PFSK-1 (cell line): ENCODE data around the gene ERN1.

ENCODE experiments used
- FOXP2 ChIP-seq: optimal IDR thresholded peaks from 2 replicates; pipeline ENCODE3; 2011; ENCODE audit warnings: borderline replicate concordance, control low read depth, inconsistent platforms; ENCODE audit not compliant: insufficient read depth; ENCODE audit errors: extremely low read length, extremely low read depth
- POLR2AphosphoS5 ChIP-seq: IDR thresholded peaks from 2 replicates; pipeline ENCODE4 v1.6.1; 2012; ENCODE audit warnings: low read depth, mild to moderate bottlenecking, control low read depth, low read length, moderate library complexity
- REST ChIP-seq, 2 experiments: IDR thresholded peaks; 2 replicates each; pipeline versions ENCODE4 v1.6.1 to v1.8.0; 2011 to 2012; ENCODE audit warnings: low read depth in 2 of 2, low read length in 2 of 2, control low read depth in 1 of 2, inconsistent platforms in 1 of 2, mild to moderate bottlenecking in 1 of 2, moderate library complexity in 1 of 2; ENCODE audit not compliant: insufficient read depth in 1 of 2
- SIN3A ChIP-seq: IDR thresholded peaks from 2 replicates; pipeline ENCODE4 v1.6.1; 2012; ENCODE audit warnings: mild to moderate bottlenecking, low read length, moderate library complexity, borderline replicate concordance; ENCODE audit not compliant: insufficient read depth
- TAF1 ChIP-seq: IDR thresholded peaks from 2 replicates; pipeline ENCODE4 v1.6.1; 2012; ENCODE audit warnings: low read length, control low read depth, borderline replicate concordance; ENCODE audit not compliant: insufficient read depth

The ERN1 gene

GRCh38 chr17:64113006-64113405, 16.9 kb downstream of the ERN1 start:
- no peak for TF ChIP-seq TAF1
- TF ChIP-seq POLR2AphosphoS5: no peak
- TF ChIP-seq SIN3A: no peak
- no peak for TF ChIP-seq REST (IDR thresholded peaks at IDR 0.05; ENCODE audit: insufficient read depth in 1 of 2, low read depth in 2 of 2, low read length in 2 of 2)
- TF ChIP-seq FOXP2: no peak

- no peak for TF ChIP-seq REST (IDR thresholded peaks at IDR 0.05; ENCODE audit: insufficient read depth in 1 of 2, low read depth in 2 of 2, low read length in 2 of 2)
- TF ChIP-seq SIN3A: no peak
- TF ChIP-seq POLR2AphosphoS5: no peak
- TF ChIP-seq FOXP2: no peak
- TF ChIP-seq TAF1: no peak
Measured at GRCh38 chr17:64111831-64112230, 18.1 kb downstream of the ERN1 start.

GRCh38 chr17:64110379-64111152, 19.4 kb downstream of the ERN1 start:
- TF ChIP-seq TAF1: no peak
- TF ChIP-seq SIN3A: no peak
- no peak for TF ChIP-seq POLR2AphosphoS5
- TF ChIP-seq FOXP2: no peak
- no peak for TF ChIP-seq REST (IDR thresholded peaks at IDR 0.05; ENCODE audit: insufficient read depth in 1 of 2, low read depth in 2 of 2, low read length in 2 of 2)

- no peak for TF ChIP-seq FOXP2
- TF ChIP-seq REST (IDR thresholded peaks at IDR 0.05; ENCODE audit: insufficient read depth in 1 of 2, low read depth in 2 of 2, low read length in 2 of 2): no peak
- TF ChIP-seq TAF1: no peak
- no peak for TF ChIP-seq POLR2AphosphoS5
- no peak for TF ChIP-seq SIN3A
Measured at GRCh38 chr17:64109400-64109799, 20.5 kb downstream of the ERN1 start.
